ENCODE measurements around the gene SORCS2.

The SORCS2 gene

GRCh38 chr4:7463566-7464258 lies 271.4 kb downstream of the SORCS2 start:
- no peak for DNase-seq

GRCh38 chr4:7464259-7464655 lies 271.9 kb downstream of the SORCS2 start:
- no peak for DNase-seq

- DNase-seq, result no peak
Observed at GRCh38 chr4:7465017-7465416, 272.7 kb downstream of the SORCS2 start.

DNA sequence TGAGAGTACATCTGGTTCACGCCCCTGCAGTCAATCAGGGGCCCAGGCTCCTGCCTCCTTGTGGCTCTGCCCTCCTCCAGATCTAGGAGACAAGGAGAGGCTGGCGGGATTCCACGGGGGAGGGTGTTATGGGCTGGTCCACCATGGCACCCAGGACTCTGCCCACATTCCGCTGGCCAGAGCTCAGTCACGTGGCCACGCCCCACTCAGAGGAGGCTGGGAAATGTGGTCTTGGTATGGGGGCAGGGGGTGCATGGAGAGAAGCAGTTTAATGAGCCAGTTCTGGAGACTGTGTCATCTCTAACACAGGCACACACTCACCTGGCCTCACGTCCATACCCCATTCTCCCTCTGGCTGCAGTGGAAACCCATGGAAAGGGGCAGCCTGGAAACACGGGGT lies 273.9 kb downstream of the SORCS2 start:
- no peak for DNase-seq

DNA sequence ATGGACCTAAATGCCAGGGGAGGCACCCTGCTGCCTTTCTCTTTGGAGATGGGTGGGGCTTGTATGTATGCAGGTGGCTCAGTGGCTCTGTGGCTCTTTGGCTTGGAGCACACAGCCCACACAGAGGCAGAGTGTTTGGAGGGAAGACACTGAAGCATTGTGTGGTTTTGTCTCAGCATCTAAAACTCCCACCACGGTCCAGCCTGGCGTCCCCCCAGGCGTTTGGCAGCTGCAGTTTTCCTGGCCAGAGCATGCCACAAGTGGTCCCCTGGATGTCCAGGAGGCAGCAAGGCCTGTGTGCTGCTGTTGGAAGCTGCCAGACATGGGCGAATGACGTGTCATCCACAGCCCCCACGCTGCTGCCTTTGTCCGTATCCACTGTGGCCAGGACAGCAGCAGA lies 274.6 kb downstream of the SORCS2 start:
- DNase-seq, result no peak

DNA sequence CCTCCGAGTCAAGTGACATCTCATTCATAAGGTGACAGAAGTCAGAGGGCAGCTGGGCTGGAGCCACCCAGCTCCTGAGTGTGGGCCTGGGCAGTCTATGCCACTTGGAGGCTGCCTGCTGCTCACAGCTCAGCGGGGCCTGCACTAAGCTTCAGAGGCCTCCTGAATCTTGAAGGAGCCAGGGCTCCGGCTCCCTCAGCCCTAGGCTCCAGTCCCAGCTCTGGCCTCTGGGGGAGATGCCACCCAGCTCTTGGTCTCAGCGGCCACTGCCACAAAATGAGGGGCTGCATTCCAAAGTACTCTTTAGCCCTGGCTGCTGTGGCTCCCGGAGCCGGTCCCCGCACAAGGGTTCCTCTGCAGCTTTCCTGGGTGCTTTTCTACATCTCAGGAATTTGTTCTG lies 275.1 kb downstream of the SORCS2 start:
- DNase-seq, result no peak

GRCh38 chr4:7469023-7469422 lies 276.7 kb downstream of the SORCS2 start:
- DNase-seq, result no peak

DNA sequence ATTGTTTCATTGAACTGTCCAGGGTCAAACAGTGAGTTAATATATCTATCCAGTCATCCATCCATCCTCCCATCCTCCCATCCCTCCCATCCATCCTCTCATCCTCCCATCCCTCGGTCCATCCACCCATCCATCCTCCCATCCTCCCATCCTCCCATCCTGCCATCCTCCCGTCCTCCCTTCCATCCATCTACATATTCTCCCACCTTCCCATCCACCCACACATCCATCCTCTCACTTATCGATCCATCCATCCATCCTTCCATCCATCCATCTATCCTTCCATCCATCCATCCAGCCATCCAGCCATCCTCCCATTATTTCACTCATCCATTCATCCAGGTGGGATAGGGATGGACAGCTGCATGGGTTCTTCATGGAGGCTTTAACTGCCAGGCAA lies 277.8 kb downstream of the SORCS2 start:
- no peak for DNase-seq

- DNase-seq, result no peak
Observed at GRCh38 chr4:7470522-7471128, 278.3 kb downstream of the SORCS2 start.

DNA sequence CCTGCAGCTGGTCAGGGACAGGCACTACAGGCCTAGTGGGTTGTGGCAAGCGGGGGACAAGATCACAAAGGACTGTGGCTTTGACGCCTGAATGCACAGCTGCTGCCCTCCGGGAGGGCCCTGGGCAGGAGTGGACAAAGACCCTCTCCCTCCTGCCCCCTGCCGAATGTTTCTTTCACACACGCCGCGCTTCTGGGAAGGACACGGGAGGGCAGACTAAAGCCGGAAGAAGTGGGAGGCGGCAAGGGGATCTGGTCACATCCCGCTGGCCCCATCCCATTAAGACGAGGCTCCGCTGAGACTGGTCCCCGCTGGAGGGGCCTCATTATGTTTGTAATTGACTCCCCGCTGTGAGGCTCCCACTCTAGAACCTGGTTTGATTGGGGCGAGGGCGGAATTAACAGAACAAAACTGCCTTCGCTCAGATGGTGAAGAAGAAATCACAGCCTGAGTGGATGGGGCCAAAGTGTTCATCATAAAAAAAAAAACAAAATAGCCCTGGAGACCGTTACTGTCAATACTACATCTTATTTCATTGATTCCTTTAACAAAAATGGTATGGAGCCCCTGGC lies 280.2 kb downstream of the SORCS2 start:
- DNase-seq, result no peak

GRCh38 chr4:7473081-7473480 lies 280.7 kb downstream of the SORCS2 start:
- no peak for DNase-seq

GRCh38 chr4:7474320-7474719 lies 282.0 kb downstream of the SORCS2 start:
- no peak for DNase-seq

DNA sequence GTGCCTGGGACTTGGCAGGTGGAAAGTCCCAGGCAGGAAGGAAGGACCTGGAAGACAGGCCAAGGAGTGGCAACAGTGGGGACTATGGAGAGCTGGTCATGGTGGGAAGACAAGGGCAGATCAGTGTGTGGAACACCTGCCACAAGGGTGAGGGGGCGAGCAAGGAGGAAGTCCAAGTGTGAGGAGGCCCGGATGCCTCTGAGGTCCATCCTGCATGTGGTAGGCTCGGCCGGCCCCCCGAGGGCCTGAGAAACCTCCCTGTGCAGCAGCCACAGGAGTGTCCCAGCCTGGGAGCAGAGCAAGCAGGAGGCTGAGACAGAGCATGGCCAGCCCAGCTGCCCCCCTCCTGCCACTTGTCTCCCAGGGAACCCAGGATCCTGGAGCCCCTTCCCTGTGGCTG lies 282.9 kb downstream of the SORCS2 start:
- no peak for DNase-seq

- no peak for DNase-seq
Observed at GRCh38 chr4:7476820-7477219, 284.5 kb downstream of the SORCS2 start.

- DNase-seq, result no peak
Observed at GRCh38 chr4:7477695-7478094, 285.4 kb downstream of the SORCS2 start.

DNA sequence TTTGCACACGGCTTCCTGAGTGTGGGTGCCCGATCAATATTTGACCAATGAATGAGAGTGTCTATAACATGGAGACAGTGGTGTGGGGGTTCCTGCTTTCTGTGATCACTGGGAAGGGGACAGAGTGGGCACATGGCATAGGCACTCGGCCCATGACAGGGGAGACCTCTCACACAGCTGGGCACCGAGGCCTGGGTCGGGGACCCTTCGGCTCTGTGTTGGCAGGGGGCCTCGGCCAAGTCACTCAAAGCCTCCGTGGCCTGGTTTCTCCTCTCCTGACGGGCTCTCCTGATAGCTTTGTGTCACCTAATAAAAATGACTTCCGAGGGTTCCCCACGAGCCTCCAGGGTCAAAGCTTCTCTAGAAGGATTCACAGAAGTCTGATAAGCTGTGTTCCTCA lies 286.3 kb downstream of the SORCS2 start:
- DNase-seq, result no peak

DNA sequence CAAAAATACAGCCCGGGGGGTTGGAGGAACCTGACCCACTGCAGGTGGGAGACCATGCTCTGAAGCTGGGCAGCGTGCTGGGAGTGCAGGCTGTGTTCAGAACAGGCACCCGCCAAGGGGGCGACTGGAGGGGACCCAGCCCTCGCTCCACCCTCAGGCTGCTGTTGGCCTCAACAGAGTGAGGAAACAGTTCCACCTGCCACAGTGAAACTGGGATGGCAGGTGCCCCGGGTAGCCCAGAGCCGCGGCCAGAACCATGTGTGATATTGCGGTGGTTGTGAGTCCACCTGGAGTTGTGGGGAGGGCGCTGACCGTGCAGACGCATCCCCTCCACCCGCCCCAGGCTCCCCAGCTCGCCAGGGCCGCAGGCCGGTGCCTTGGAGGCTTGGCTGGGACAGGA lies 288.1 kb downstream of the SORCS2 start:
- no peak for DNase-seq

DNA sequence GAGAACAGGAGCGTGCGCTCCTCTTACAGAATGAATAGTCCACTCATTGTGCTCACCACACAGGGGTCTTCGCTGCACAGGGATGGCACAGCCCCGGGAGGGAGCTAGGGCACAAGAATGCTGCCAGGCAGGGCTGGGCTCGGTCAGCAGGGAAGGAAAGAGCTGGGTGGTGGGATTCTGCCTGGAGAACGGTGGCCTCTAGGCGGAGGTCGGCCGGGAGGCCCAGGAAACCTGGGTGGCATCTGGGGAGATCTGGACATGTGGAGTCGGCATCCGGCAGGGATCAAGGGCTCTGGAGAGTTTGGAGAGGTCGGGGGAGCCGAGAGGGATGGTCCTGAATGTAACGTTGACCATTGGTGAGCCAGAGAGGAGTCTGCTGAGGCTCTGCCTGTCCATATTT lies 288.9 kb downstream of the SORCS2 start:
- DNase-seq, result no peak

GRCh38 chr4:7485096-7485495 lies 292.8 kb downstream of the SORCS2 start:
- no peak for DNase-seq

DNA sequence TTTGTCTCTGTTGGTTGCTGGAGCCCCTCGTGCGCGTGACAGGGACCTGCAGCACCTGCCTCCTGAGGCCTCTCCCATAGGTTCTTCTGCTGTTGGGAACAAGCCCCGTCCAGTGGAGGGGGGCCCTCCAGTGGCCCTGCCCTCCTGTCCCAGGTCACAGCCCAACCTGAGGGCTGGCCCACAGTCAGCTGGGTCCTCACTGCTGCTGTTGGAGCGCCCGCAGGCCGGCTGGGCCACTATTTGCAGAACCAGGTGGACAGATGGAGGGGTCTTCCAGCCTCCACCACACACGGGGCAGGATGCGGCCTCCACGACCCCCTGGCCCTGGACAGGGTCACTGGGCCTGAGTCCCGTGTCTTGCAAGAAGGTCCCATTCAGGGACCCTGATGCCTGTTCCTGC lies 293.8 kb downstream of the SORCS2 start:
- no peak for DNase-seq

DNA sequence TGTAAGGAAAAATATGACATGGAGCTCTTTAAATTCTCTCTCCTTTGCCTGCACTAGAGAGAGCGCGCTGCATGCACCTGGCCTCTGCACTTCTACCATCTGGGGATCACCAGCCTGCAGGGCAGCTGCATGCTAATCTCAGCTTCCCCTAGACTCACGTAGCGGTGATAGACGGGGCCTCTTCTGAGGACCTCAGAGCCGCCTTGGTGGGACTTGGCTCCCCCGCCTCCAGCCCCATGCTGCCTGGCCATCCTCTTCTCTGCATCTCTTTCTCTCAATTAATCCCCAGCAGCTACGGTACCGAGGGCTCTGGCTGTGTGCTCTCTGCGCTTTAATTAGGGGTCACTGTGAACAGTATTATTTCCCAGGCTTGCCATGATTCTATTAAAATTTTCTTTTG lies 295.2 kb downstream of the SORCS2 start:
- no peak for DNase-seq

DNA sequence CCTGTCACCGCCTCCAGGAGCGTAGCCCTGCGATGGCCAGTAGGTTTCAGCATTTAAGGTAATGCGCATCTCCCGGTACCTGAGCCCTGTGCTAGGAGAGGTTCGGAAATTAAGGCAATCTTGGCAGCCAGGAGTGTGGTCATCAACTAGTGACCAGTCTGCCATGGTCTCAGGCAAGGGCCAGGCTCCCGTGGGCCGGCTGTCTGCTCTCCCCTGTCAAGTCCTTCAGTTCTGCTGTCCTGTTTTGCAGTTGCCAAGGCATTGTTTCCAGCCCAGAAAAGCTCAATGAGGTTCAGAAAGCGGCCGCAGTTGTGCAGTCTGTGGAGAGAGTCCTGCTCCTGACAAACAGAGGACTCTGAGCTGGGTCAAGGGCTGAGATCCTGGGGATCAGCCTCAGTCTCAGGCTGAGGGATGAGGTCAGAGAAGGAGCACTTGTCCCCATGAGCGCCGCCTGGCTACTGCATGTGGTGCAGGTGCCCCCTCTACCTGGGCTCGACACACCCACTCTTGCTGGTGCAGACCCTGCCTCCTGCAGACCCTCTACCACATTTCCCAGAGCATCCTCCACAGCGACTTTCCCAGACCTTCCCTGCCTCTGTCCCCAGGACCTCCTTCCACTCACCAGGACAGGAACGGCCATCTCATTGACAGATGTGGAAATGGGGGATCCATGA lies 295.8 kb downstream of the SORCS2 start:
- DNase-seq, result no peak

GRCh38 chr4:7491915-7492314 lies 299.6 kb downstream of the SORCS2 start:
- no peak for DNase-seq

Data from GDM1 (cell line).